ENCODE measurements around the gene NEK11.

GRCh38 chr3:131194816-131195215 lies 168.1 kb downstream of the NEK11 start:
- TF ChIP-seq, protein P1, sequence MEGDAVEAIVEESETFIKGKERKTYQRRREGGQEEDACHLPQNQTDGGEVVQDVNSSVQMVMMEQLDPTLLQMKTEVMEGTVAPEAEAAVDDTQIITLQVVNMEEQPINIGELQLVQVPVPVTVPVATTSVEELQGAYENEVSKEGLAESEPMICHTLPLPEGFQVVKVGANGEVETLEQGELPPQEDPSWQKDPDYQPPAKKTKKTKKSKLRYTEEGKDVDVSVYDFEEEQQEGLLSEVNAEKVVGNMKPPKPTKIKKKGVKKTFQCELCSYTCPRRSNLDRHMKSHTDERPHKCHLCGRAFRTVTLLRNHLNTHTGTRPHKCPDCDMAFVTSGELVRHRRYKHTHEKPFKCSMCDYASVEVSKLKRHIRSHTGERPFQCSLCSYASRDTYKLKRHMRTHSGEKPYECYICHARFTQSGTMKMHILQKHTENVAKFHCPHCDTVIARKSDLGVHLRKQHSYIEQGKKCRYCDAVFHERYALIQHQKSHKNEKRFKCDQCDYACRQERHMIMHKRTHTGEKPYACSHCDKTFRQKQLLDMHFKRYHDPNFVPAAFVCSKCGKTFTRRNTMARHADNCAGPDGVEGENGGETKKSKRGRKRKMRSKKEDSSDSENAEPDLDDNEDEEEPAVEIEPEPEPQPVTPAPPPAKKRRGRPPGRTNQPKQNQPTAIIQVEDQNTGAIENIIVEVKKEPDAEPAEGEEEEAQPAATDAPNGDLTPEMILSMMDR (conservative IDR thresholded peaks at IDR 0.05): no peak
- no peak for TF ChIP-seq EZH2 (IDR thresholded peaks at IDR 0.05; ENCODE audit: low read depth)

Data from PC-9 (cell line).